Endothelial cell of umbilical vein (primary cell): Measurements from ENCODE around the gene CDC42SE2. TPM values are rescaled to one million over a fixed set of nuclear protein-coding genes. Genes with fewer than 3 reads are reported as not detected.
"Not testable (repeated sequence)": the region's sequence is repeated elsewhere in the genome, so short reads cannot be mapped to it uniquely, and the experiment has no call there.

Source experiments
- BruUV-seq: library from RNA; stranded (reverse); fragments of 400-500 nt; replicated peaks from 2 replicates; lab custom pipeline; 2021; lab: Mats Ljungman, UMichigan
- CTCF ChIA-PET: fragments of 300-600, 350-600 bp; sonication (Branson Sonifier 250); formaldehyde crosslinking; loops from one replicate; lab custom pipeline; 2021; ENCODE audit warnings: antibody characterized with exemption, inconsistent platforms; lab: Charles Lee
- POLR2A ChIA-PET: fragments of 300-600, 350-600 bp; sonication (Branson Sonifier 250); formaldehyde crosslinking; loops from one replicate; lab custom pipeline; 2021; ENCODE audit warnings: antibody characterized with exemption, inconsistent platforms; lab: Charles Lee
- DNase-seq: peaks from one replicate; pipeline ENCODE4 v3.0.0-alpha.2; 2011; ENCODE audit warnings: low read depth, low spot score
- FAIRE-seq: peaks from 2 replicates; lab custom pipeline; 2011; peaks lifted over from hg19 to GRCh38; lab: Jason Lieb, UNC
- H2AFZ ChIP-seq: 2 replicates; pipeline ENCODE4 v1.6.0; 2012; ENCODE audit warnings: low read depth, low read length, control low read depth, inconsistent platforms
- H3K27ac ChIP-seq: 2 replicates; pipeline ENCODE4 v1.5.1; 2011; ENCODE audit warnings: low read depth, mild to moderate bottlenecking, control low read depth, low read length, moderate library complexity; ENCODE audit not compliant: insufficient read depth
- H3K27me3 ChIP-seq, 2 experiments: 2 replicates each; pipeline versions ENCODE4 v1.6.0 to v1.6.1; 2011; ENCODE audit warnings: low read length in 2 of 2, mixed read lengths in 1 of 2; ENCODE audit not compliant: control insufficient read depth in 2 of 2, insufficient read depth in 2 of 2
- H3K36me3 ChIP-seq, 2 experiments: 2 replicates in 1 of 2; 3 replicates in 1 of 2; pipeline ENCODE4 v1.5.1; 2011; ENCODE audit warnings: low read length in 2 of 2, mild to moderate bottlenecking in 1 of 2, moderate library complexity in 1 of 2; ENCODE audit not compliant: control insufficient read depth in 2 of 2, insufficient read depth in 2 of 2; ENCODE audit errors: extremely low read depth in 1 of 2
- H3K4me1 ChIP-seq: 3 replicates; pipeline ENCODE4 v1.5.1; 2011; ENCODE audit warnings: mild to moderate bottlenecking, low read length; ENCODE audit not compliant: control insufficient read depth, insufficient read depth; ENCODE audit errors: extremely low read depth
- H3K4me2 ChIP-seq: 2 replicates; pipeline ENCODE4 v1.6.1; 2011; ENCODE audit warnings: low read length, control low read depth, mixed read lengths; ENCODE audit not compliant: insufficient read depth
- H3K4me3 ChIP-seq, 3 experiments: fragments of 200-600 bp in 1 of 3; sonication (generic), shearing (Covaris generic) in 1 of 3; replicated peaks in 1 of 3; 2 replicates each; pipeline ENCODE4 v1.5.1; 2011 to 2016; ENCODE audit warnings: control low read depth in 3 of 3, low read length in 3 of 3, mild to moderate bottlenecking in 2 of 3, inconsistent platforms in 1 of 3, low read depth in 1 of 3, moderate library complexity in 1 of 3; ENCODE audit not compliant: insufficient read depth in 1 of 3
- H3K79me2 ChIP-seq: 2 replicates; pipeline ENCODE4 v1.6.0; 2012; ENCODE audit warnings: low read length, inconsistent platforms; ENCODE audit not compliant: control insufficient read depth, insufficient read depth
- H3K9ac ChIP-seq: replicated peaks from 2 replicates; pipeline ENCODE3; 2011; ENCODE audit warnings: low read length, control low read depth; ENCODE audit not compliant: insufficient read depth; ENCODE audit errors: extremely low read depth
- H3K9me1 ChIP-seq: replicated peaks from 3 replicates; pipeline ENCODE4 v1.6.0; 2011; ENCODE audit warnings: mild to moderate bottlenecking, low read length; ENCODE audit not compliant: control insufficient read depth, insufficient read depth; ENCODE audit errors: extremely low read depth
- H3K9me3 ChIP-seq: replicated peaks from 2 replicates; pipeline ENCODE4 v1.5.1; 2012; ENCODE audit warnings: low read length, inconsistent platforms; ENCODE audit not compliant: control insufficient read depth, insufficient read depth
- H4K20me1 ChIP-seq: replicated peaks from 2 replicates; pipeline ENCODE3; 2011; ENCODE audit warnings: mild to moderate bottlenecking, low read length; ENCODE audit not compliant: control insufficient read depth, insufficient read depth; ENCODE audit errors: extremely low read depth
- GATA2 ChIP-seq: IDR thresholded peaks from 2 replicates; pipeline ENCODE4 v1.7.0; 2011; ENCODE audit warnings: low read depth, mild to moderate bottlenecking, moderate library complexity, mixed read lengths, low read length; ENCODE audit not compliant: insufficient read length, insufficient read depth
- POLR2AphosphoS5 ChIP-seq: IDR thresholded peaks from 2 replicates; pipeline ENCODE4 v1.6.1; 2012; ENCODE audit warnings: low read depth, mild to moderate bottlenecking, control low read depth, low read length, moderate library complexity; ENCODE audit not compliant: insufficient read depth
- dilution Hi-C: fragments of 300-500 bp; cut with MboI; formaldehyde crosslinking; loops from one replicate; pipeline ENCODE4 v1.15.0; 2019; ENCODE audit warnings: low sequenced_read_pairs; ENCODE audit not compliant: extremely low pct_ligation_motif_present
- intact Hi-C: fragments of 100-400 bp; cut with micrococcal nuclease; formaldehyde crosslinking; loops from one replicate; pipeline ENCODE4 v1.10.0; 2022
- polyA plus RNA-seq, 4 experiments: library from polyadenylated mRNA; depleted of rRNA in 3 of 4; stranded (reverse) in 3 of 4; unstranded in 1 of 4; fragments of >200 nt; gene quantifications; 2 replicates each; pipeline versions ENCODE4 v1.2.1 to v1.2.3, GENCODE V29; 2011 to 2012; ENCODE audit warnings: missing spikeins in 1 of 4
- total RNA-seq: library from RNA; stranded (reverse); gene quantifications from 2 replicates; pipeline ENCODE4 v1.2.3, GENCODE V29; 2021

The CDC42SE2 gene
- total and polyA plus RNA-seq, 2 donors (not counting 3 experiments of a cell fraction or from before 2014, with no cell fraction given): 14.7 to 21.9 TPM

DNA sequence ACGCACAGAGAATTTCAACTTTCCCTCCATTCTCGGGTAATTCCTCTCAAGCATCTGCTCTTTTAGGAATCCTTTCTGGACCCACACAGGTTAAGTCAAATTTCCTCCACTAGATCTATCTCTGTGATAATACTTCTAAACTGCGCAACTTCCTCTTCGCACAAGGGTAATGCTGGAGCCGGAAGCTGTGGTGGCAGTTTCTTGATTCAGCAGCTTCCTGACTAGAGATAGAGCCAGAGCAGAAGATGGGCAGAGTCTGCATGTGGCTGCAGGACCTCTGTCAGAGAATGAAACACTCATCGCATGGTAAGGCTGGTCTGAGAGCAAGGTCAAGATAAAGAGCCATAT lies 11.1 kb upstream of the CDC42SE2 start:
- peak overlapping the region; percentile 30 for H3K4me2 ChIP-seq
- no peak overlapping the region for H3K4me3 ChIP-seq
- peaks cover 9% of the 10 kb centered on the region for H3K4me1 ChIP-seq
- H2AFZ ChIP-seq: peak overlapping the region; percentile 17
- H3K27me3 ChIP-seq: no peaks in the 10 kb centered on the region
- DNase-seq (peak; percentile 30), FAIRE-seq (peak; percentile 63)
- no peaks in the 10 kb centered on the region for H3K9me1 ChIP-seq
- BruUV-seq: no TSS peak
- no peak overlapping the region for H3K9ac ChIP-seq
- ChIA-PET CTCF (interaction anchor here (1.4 kb wide), 1 partner anchor 12 kb away, joined by 6 read pairs; the partner anchor contains the start of gene CDC42SE2), POLR2A (interaction anchor here (0.7 kb wide), 1 partner anchor 10 kb away, joined by 3 read pairs; no protein-coding TSS in a partner anchor)
- dilution Hi-C loops: no loop called here
- H4K20me1 ChIP-seq: no peaks in the 10 kb centered on the region
- intact Hi-C loops: no loop called here
- no peaks in the 10 kb centered on the region for H3K36me3 ChIP-seq
- no peak overlapping the region for H3K27ac ChIP-seq
- H3K79me2 ChIP-seq: no peaks in the 10 kb centered on the region
- no peaks in the 10 kb centered on the region for H3K9me3 ChIP-seq
- TF ChIP-seq GATA2 (peak; percentile 83), POLR2AphosphoS5 (no peak)

- H3K4me2 ChIP-seq, H3K9me3 ChIP-seq, H3K79me2 ChIP-seq, H3K36me3 ChIP-seq, intact Hi-C loops, H3K4me3 ChIP-seq, CTCF ChIA-PET, H3K27ac ChIP-seq, H3K27me3 ChIP-seq, FAIRE-seq, H4K20me1 ChIP-seq, BruUV-seq, POLR2A ChIA-PET, H3K9ac ChIP-seq, dilution Hi-C loops, DNase-seq, H3K9me1 ChIP-seq, H2AFZ ChIP-seq: not testable (repeated sequence)
- H3K4me1 ChIP-seq: peaks cover 21% of the 10 kb centered on the region
Observed at GRCh38 chr5:131254025-131254424, 9.8 kb upstream of the CDC42SE2 start.
